K562 (cell line): Measurements from ENCODE around the gene GIPC3. TPM values are rescaled to one million over a fixed set of nuclear protein-coding genes. Genes with fewer than 3 reads are reported as not detected.
A peak's percentile ranks its signal among the peaks of the same experiment; 100 is the strongest.

Experiments
- BCOR ChIP-seq: fragments of 450-650 bp; IDR thresholded peaks from 2 replicates; pipeline ENCODE4 v1.6.1; 2016
- CHCHD3 ChIP-seq: fragments of 250-450 bp; sonication (Bioruptor Pico); IDR thresholded peaks from 2 replicates; pipeline ENCODE4 v2.1.2; 2022; ENCODE audit warnings: mild to moderate bottlenecking
- COPS2 ChIP-seq: fragments of 450-650 bp; conservative IDR thresholded peaks from 2 replicates; pipeline ENCODE4 v1.6.1; 2016; ENCODE audit warnings: mild to moderate bottlenecking, moderate library complexity
- CTCF ChIP-seq, 3 experiments: IDR thresholded peaks in 2 of 3; conservative IDR thresholded peaks in 1 of 3; 2 replicates each; pipeline ENCODE4 v1.5.1; 2011 to 2012; ENCODE audit warnings: low read length in 3 of 3, mild to moderate bottlenecking in 3 of 3, control low read depth in 2 of 3, improper control_type of control experiment in 1 of 3, inconsistent platforms in 1 of 3, low read depth in 1 of 3, mixed read lengths in 1 of 3, moderate library complexity in 1 of 3; ENCODE audit not compliant: insufficient read depth in 2 of 3
- DPF2 ChIP-seq: fragments of 450-650 bp; IDR thresholded peaks from 2 replicates; pipeline ENCODE4 v1.6.1; 2016
- FOXA3 ChIP-seq, 2 experiments: fragments of 450-650 bp in 1 of 2; sonication (generic) in 1 of 2; formaldehyde crosslinking; IDR thresholded peaks in 1 of 2; conservative IDR thresholded peaks in 1 of 2; 2 replicates each; pipeline versions ENCODE4 v1.4.0 to v1.8.0; 2020 to 2022; ENCODE audit warnings: mild to moderate bottlenecking in 2 of 2, missing genetic modification reagents in 1 of 2
- GABPB1 ChIP-seq: sonication (generic); formaldehyde crosslinking; IDR thresholded peaks from 2 replicates; pipeline ENCODE4 v1.8.0; 2022; ENCODE audit warnings: mild to moderate bottlenecking, missing genetic modification reagents
- ILK ChIP-seq: fragments of 450-650 bp; IDR thresholded peaks from 2 replicates; pipeline ENCODE4 v1.6.1; 2016; ENCODE audit warnings: missing genetic modification characterization, low read depth, mild to moderate bottlenecking, missing compliant biosample characterization, moderate library complexity, borderline replicate concordance
- KAT8 ChIP-seq: fragments of 450-650 bp; IDR thresholded peaks from 2 replicates; pipeline ENCODE4 v1.6.1; 2016; ENCODE audit warnings: low read depth, mild to moderate bottlenecking
- NR4A1 ChIP-seq, 2 experiments: fragments of 250-450 bp in 1 of 2; fragments of 450-650 bp in 1 of 2; sonication (Bioruptor Pico) in 1 of 2; IDR thresholded peaks; 2 replicates each; pipeline versions ENCODE4 v1.4.0 to v1.6.1; 2016 to 2020; ENCODE audit warnings: mild to moderate bottlenecking in 2 of 2, missing compliant biosample characterization in 1 of 2, missing genetic modification characterization in 1 of 2, moderate library complexity in 1 of 2
- PCBP1 ChIP-seq: fragments of 200-400 bp; formaldehyde crosslinking; IDR thresholded peaks from 2 replicates; pipeline ENCODE4 v1.6.1; 2018; ENCODE audit warnings: mild to moderate bottlenecking, low read depth, low read length; ENCODE audit not compliant: poor library complexity, severe bottlenecking
- POLR2G ChIP-seq: fragments of 200-400 bp; formaldehyde crosslinking; IDR thresholded peaks from 2 replicates; pipeline ENCODE4 v1.6.1; 2017; ENCODE audit warnings: low read depth, mild to moderate bottlenecking, antibody characterized with exemption, low read length, moderate library complexity
- RBM34 ChIP-seq: fragments of 200-400 bp; formaldehyde crosslinking; IDR thresholded peaks from 2 replicates; pipeline ENCODE4 v1.6.1; 2018; ENCODE audit warnings: low read length, borderline replicate concordance; ENCODE audit not compliant: insufficient read depth
- STAG1 ChIP-seq: sonication (generic); formaldehyde crosslinking; IDR thresholded peaks from 2 replicates; pipeline ENCODE4 v1.5.0; 2020; ENCODE audit warnings: missing genetic modification reagents, borderline replicate concordance
- ZFP36 ChIP-seq: fragments of 150-350 bp; IDR thresholded peaks from 2 replicates; pipeline ENCODE4 v1.6.1; 2018; ENCODE audit warnings: low read length, low read depth; ENCODE audit not compliant: partially characterized antibody
- ZNF134 ChIP-seq: fragments of 250-450 bp; sonication (Bioruptor Pico); conservative IDR thresholded peaks from 2 replicates; pipeline ENCODE4 v1.4.0; 2020
- ZNF165 ChIP-seq: fragments of 250-450 bp; sonication (Bioruptor Pico); IDR thresholded peaks from 2 replicates; pipeline ENCODE4 v1.4.0; 2020; ENCODE audit warnings: borderline replicate concordance
- ZNF224 ChIP-seq: sonication (generic); formaldehyde crosslinking; IDR thresholded peaks from 2 replicates; pipeline ENCODE4 v1.8.0; 2022; ENCODE audit warnings: mild to moderate bottlenecking, missing genetic modification reagents
- ZNF232 ChIP-seq: sonication (generic); formaldehyde crosslinking; IDR thresholded peaks from 2 replicates; pipeline ENCODE4 v1.8.0; 2022; ENCODE audit warnings: mild to moderate bottlenecking, missing genetic modification reagents
- ZNF347 ChIP-seq: fragments of 450-650 bp; formaldehyde crosslinking; IDR thresholded peaks from 2 replicates; pipeline ENCODE4 v1.4.0; 2020; ENCODE audit warnings: low read depth, mild to moderate bottlenecking, moderate library complexity
- ZNF639 ChIP-seq, 2 experiments: fragments of 200-800 bp in 1 of 2; sonication (Bioruptor generic) in 1 of 2; sonication (generic) in 1 of 2; formaldehyde crosslinking in 1 of 2; IDR thresholded peaks in 1 of 2; conservative IDR thresholded peaks in 1 of 2; 2 replicates each; pipeline versions ENCODE4 v1.5.0 to v1.6.1; 2016 to 2020; ENCODE audit warnings: missing compliant biosample characterization in 1 of 2, missing genetic modification characterization in 1 of 2, missing genetic modification reagents in 1 of 2
- polyA plus RNA-seq, 8 experiments: library from polyadenylated mRNA; depleted of rRNA in 4 of 8; stranded (reverse) in 5 of 8; unstranded in 3 of 8; fragments of >200 nt; fragmentation: Nextera tagmentation in 2 of 8; fragmentation: Illumina TruSeq in 1 of 8; extraction: Ambion mirVana in 2 of 8; extraction: Trizol in 1 of 8; gene quantifications; 2 replicates each; pipeline versions ENCODE4 v1.2.1 to v1.2.3, GENCODE V29; 2011 to 2014; ENCODE audit warnings: inconsistent platforms in 1 of 8, missing spikeins in 1 of 8
- total RNA-seq, 7 experiments: library from RNA; depleted of rRNA in 6 of 7; stranded (reverse); fragments of >200 nt in 6 of 7; fragmentation: Illumina TruSeq in 2 of 7; extraction: Trizol in 2 of 7; gene quantifications; 2 replicates each; pipeline versions ENCODE4 v1.2.1 to v1.2.3, GENCODE V29; 2011 to 2021; ENCODE audit warnings: low replicate concordance in 1 of 7

GIPC3 gene
- total and polyA plus RNA-seq, 9 of the 15 experiments (the other 6 are each of a cell fraction or from before 2014, with no cell fraction given): 0.03 to 3.6 (median 1.5) TPM; not detected in 1

- TF ChIP-seq CTCF (IDR thresholded peaks at IDR 0.05 in 2 of 3, conservative IDR thresholded peaks at IDR 0.05 in 1 of 3; ENCODE audit: insufficient read depth in 2 of 3, low read depth in 1 of 3, low read length in 3 of 3): 0 out of 6 replicates have a peak, but pooled peaks of 1 of the 3 experiments have one; percentile 3
- no peak for TF ChIP-seq STAG1 (CRISPR knock-in tag)
- no peak for TF ChIP-seq ILK (tag)
- no peak for TF ChIP-seq COPS2
- no peak for TF ChIP-seq RBM34
- TF ChIP-seq PCBP1: peak; percentile 43
- TF ChIP-seq POLR2G: peak; percentile 41; the same call in 1 of the 2 replicates
- TF ChIP-seq KAT8: no peak
- TF ChIP-seq FOXA3 (CRISPR knock-in tag; conservative IDR thresholded peaks at IDR 0.05 in 1 of 2, IDR thresholded peaks at IDR 0.05 in 1 of 2): no peak
- TF ChIP-seq CHCHD3: no peak
- TF ChIP-seq ZNF232 (CRISPR knock-in tag): no peak
- TF ChIP-seq ZNF224 (CRISPR knock-in tag): no peak
- no peak for TF ChIP-seq ZNF347
- 0 out of 2 replicates have a peak, but pooled peaks have one; percentile 1 for TF ChIP-seq GABPB1 (CRISPR knock-in tag)
- TF ChIP-seq ZNF134 (CRISPR knock-in tag): no peak
- TF ChIP-seq ZNF165 (CRISPR knock-in tag): no peak
- TF ChIP-seq ZFP36: peak; percentile 94
- no peak for TF ChIP-seq DPF2
- TF ChIP-seq BCOR: peak; percentile 57
- no peak for TF ChIP-seq NR4A1 (CRISPR knock-in tag; IDR thresholded peaks at IDR 0.05)
- TF ChIP-seq NR4A1 (tag; IDR thresholded peaks at IDR 0.05): no peak
- no peak for TF ChIP-seq ZNF639 (CRISPR knock-in tag; conservative IDR thresholded peaks at IDR 0.05 in 1 of 2, IDR thresholded peaks at IDR 0.05 in 1 of 2)
- TF ChIP-seq, all 486 proteins: peak for 9
These were observed 33.7 kb downstream of the GIPC3 start (continued) for GRCh38 chr19:3618811-3619630.
